ACC112 (cell line): Measurements from ENCODE around the gene HFE.
A peak's percentile ranks its signal among the peaks of the same experiment; 100 is the strongest.

Source experiments
- H2AFZ ChIP-seq: fragments of 200-600 bp; sonication (generic); one replicate; pipeline ENCODE4 v1.6.0; 2017; ENCODE audit warnings: antibody characterized with exemption, low read length; ENCODE audit not compliant: unreplicated experiment
- H3K27ac ChIP-seq: fragments of 200-600 bp; sonication (generic); 2 replicates; pipeline ENCODE4 v1.5.1; 2014; ENCODE audit warnings: low read depth, mild to moderate bottlenecking, antibody characterized with exemption, low read length, moderate library complexity
- H3K27me3 ChIP-seq: fragments of 200-600 bp; sonication (generic); 2 replicates; pipeline ENCODE4 v1.6.1; 2014; ENCODE audit warnings: mild to moderate bottlenecking, antibody characterized with exemption, low read length, moderate library complexity, mixed read lengths; ENCODE audit not compliant: insufficient read depth
- H3K36me3 ChIP-seq: fragments of 200-600 bp; sonication (generic); 2 replicates; pipeline ENCODE4 v1.6.1; 2016; ENCODE audit warnings: mild to moderate bottlenecking, antibody characterized with exemption, low read length, moderate library complexity, mixed read lengths; ENCODE audit not compliant: insufficient read depth
- H3K4me1 ChIP-seq: fragments of 200-600 bp; sonication (generic); one replicate; pipeline ENCODE4 v1.6.1; 2016; ENCODE audit warnings: low read length, mixed read lengths; ENCODE audit not compliant: insufficient read depth, unreplicated experiment, control insufficient read depth
- H3K4me3 ChIP-seq: fragments of 200-600 bp; sonication (generic); 2 replicates; pipeline ENCODE4 v1.5.1; 2014; ENCODE audit warnings: mild to moderate bottlenecking, low read depth, low read length
- H3K79me2 ChIP-seq: fragments of 200-600 bp; sonication (generic); one replicate; pipeline ENCODE4 v1.6.0; 2016; ENCODE audit warnings: low read length; ENCODE audit not compliant: control insufficient read depth, unreplicated experiment, insufficient read depth

HFE gene

GRCh38 chr6:26123947-26124780 is 36.9 kb downstream of the HFE start:
- H3K27ac ChIP-seq: peak overlapping the region; percentile 95
- H3K79me2 ChIP-seq: peaks cover 49% of the 10 kb centered on the region
- no peak overlapping the region for H2AFZ ChIP-seq
- peaks cover 30% of the 10 kb centered on the region for H3K4me1 ChIP-seq
- H3K36me3 ChIP-seq: peaks cover 26% of the 10 kb centered on the region
- no peaks in the 10 kb centered on the region for H3K27me3 ChIP-seq
- peak overlapping the region; percentile 99 for H3K4me3 ChIP-seq

- H3K27ac ChIP-seq: peak overlapping the region; percentile 95
- H3K79me2 ChIP-seq: peaks cover 55% of the 10 kb centered on the region
- H2AFZ ChIP-seq: no peak overlapping the region
- peaks cover 30% of the 10 kb centered on the region for H3K4me1 ChIP-seq
- H3K27me3 ChIP-seq: no peaks in the 10 kb centered on the region
- H3K4me3 ChIP-seq: peak overlapping the region; percentile 99
- H3K36me3 ChIP-seq: peaks cover 30% of the 10 kb centered on the region
Measured at GRCh38 chr6:26124781-26125685, 37.8 kb downstream of the HFE start.

- Histone ChIP-seq H2AFZ (no peak overlapping the region), H3K27ac (peak overlapping the region; percentile 95), H3K79me2 (peaks cover 69% of the 10 kb centered on the region), H3K4me3 (peak overlapping the region; percentile 99), H3K36me3 (peaks cover 30% of the 10 kb centered on the region), H3K4me1 (peaks cover 21% of the 10 kb centered on the region), H3K27me3 (no peaks in the 10 kb centered on the region)
Measured at GRCh38 chr6:26126394-26127235, 39.4 kb downstream of the HFE start.

GRCh38 chr6:26128013-26128771 is 41.0 kb downstream of the HFE start:
- peak overlapping the region; percentile 99 for H3K4me3 ChIP-seq
- H3K36me3 ChIP-seq: peaks cover 33% of the 10 kb centered on the region
- H3K27ac ChIP-seq: no peak overlapping the region
- peaks cover 14% of the 10 kb centered on the region for H3K4me1 ChIP-seq
- H3K27me3 ChIP-seq: no peaks in the 10 kb centered on the region
- H3K79me2 ChIP-seq: peaks cover 73% of the 10 kb centered on the region
- H2AFZ ChIP-seq: no peak overlapping the region

- H3K27me3 ChIP-seq: no peaks in the 10 kb centered on the region
Measured at GRCh38 chr6:26129656-26130055, 42.4 kb downstream of the HFE start.

GRCh38 chr6:26130581-26131249 is 43.5 kb downstream of the HFE start:
- H3K79me2 ChIP-seq: peaks cover 67% of the 10 kb centered on the region
- H3K4me1 ChIP-seq: peaks cover 14% of the 10 kb centered on the region
- no peak overlapping the region for H3K4me3 ChIP-seq
- H3K27me3 ChIP-seq: no peaks in the 10 kb centered on the region
- H3K36me3 ChIP-seq: peaks cover 31% of the 10 kb centered on the region
- no peak overlapping the region for H3K27ac ChIP-seq
- H2AFZ ChIP-seq: no peak overlapping the region

More at GRCh38 chr6:26129656-26130055, 42.4 kb downstream of the HFE start:
- no peak overlapping the region for H3K27ac ChIP-seq
- H3K4me3 ChIP-seq: no peak overlapping the region
- peaks cover 14% of the 10 kb centered on the region for H3K4me1 ChIP-seq
- peaks cover 74% of the 10 kb centered on the region for H3K79me2 ChIP-seq
- no peak overlapping the region for H2AFZ ChIP-seq
- H3K36me3 ChIP-seq: peaks cover 35% of the 10 kb centered on the region

GRCh38 chr6:26131618-26132017 is 44.4 kb downstream of the HFE start:
- Histone ChIP-seq H3K27me3 (no peaks in the 10 kb centered on the region), H3K79me2 (peaks cover 58% of the 10 kb centered on the region), H2AFZ (no peak overlapping the region), H3K4me1 (peaks cover 14% of the 10 kb centered on the region), H3K4me3 (no peak overlapping the region), H3K27ac (no peak overlapping the region), H3K36me3 (peaks cover 26% of the 10 kb centered on the region)

- H3K79me2 ChIP-seq: peaks cover 37% of the 10 kb centered on the region
- H3K27ac ChIP-seq: no peak overlapping the region
- H3K4me3 ChIP-seq: no peak overlapping the region
Measured at GRCh38 chr6:26133730-26134129, 46.5 kb downstream of the HFE start.

GRCh38 chr6:26136321-26136720 is 49.1 kb downstream of the HFE start:
- Histone ChIP-seq H3K79me2 (peaks cover 18% of the 10 kb centered on the region), H3K36me3 (peaks cover 19% of the 10 kb centered on the region), H3K27ac (no peak overlapping the region), H2AFZ (no peak overlapping the region), H3K4me3 (no peak overlapping the region), H3K4me1 (no peaks in the 10 kb centered on the region), H3K27me3 (no peaks in the 10 kb centered on the region)

More at GRCh38 chr6:26133730-26134129, 46.5 kb downstream of the HFE start:
- peaks cover 19% of the 10 kb centered on the region for H3K36me3 ChIP-seq
- H3K27me3 ChIP-seq: no peaks in the 10 kb centered on the region
- H2AFZ ChIP-seq: no peak overlapping the region
- H3K4me1 ChIP-seq: no peaks in the 10 kb centered on the region
